UCSD-AML1 (cell line): ENCODE data around the gene CYS1.
"Not testable (repeated sequence)": the region's sequence is repeated elsewhere in the genome, so short reads cannot be mapped to it uniquely, and the experiment has no call there.

Experiments used
- DNase-seq: peaks from one replicate; lab custom pipeline; 2025; ENCODE audit not compliant: unreplicated experiment; lab: John Stamatoyannopoulos, UW

CYS1 gene

GRCh38 chr2:10079870-10080535 lies at the start of gene CYS1:
CYS1 (minus strand) TSS chr2:10080411; CDS start chr2:10080223, 188 bp downstream.
- no peak for DNase-seq

- DNase-seq: no peak
Measured at GRCh38 chr2:10129490-10129889, 49.3 kb upstream of the CYS1 start.

- no peak for DNase-seq
Measured at GRCh38 chr2:10128420-10128819, 48.2 kb upstream of the CYS1 start.

- no peak for DNase-seq
Measured at GRCh38 chr2:10126632-10127026, 46.4 kb upstream of the CYS1 start.

GRCh38 chr2:10125842-10126631 lies 45.8 kb upstream of the CYS1 start:
- DNase-seq: no peak

- DNase-seq: no peak
Measured at GRCh38 chr2:10124538-10125045, 44.4 kb upstream of the CYS1 start.

- DNase-seq: no peak
Measured at GRCh38 chr2:10123281-10123680, 43.1 kb upstream of the CYS1 start.

- DNase-seq: peak; percentile 88
Measured at GRCh38 chr2:10122500-10123280, 42.5 kb upstream of the CYS1 start, which contains the start of gene RRM2. RRM2 (plus strand) TSS chr2:10122739; CDS start chr2:10122799, 60 bp downstream.

GRCh38 chr2:10120877-10121574 lies 40.8 kb upstream of the CYS1 start:
- no peak for DNase-seq

GRCh38 chr2:10120158-10120876 lies 40.1 kb upstream of the CYS1 start:
- DNase-seq: peak; percentile 95

GRCh38 chr2:10119601-10120157 lies 39.5 kb upstream of the CYS1 start:
- no peak for DNase-seq

GRCh38 chr2:10119027-10119325 lies 38.8 kb upstream of the CYS1 start:
- no peak for DNase-seq

GRCh38 chr2:10109311-10109710 lies 29.1 kb upstream of the CYS1 start:
- DNase-seq: no peak

GRCh38 chr2:10104906-10105305 lies 24.7 kb upstream of the CYS1 start:
- DNase-seq: not testable (repeated sequence)

GRCh38 chr2:10103179-10103578 lies 23.0 kb upstream of the CYS1 start:
- no peak for DNase-seq

GRCh38 chr2:10101491-10101890 lies 21.3 kb upstream of the CYS1 start:
- DNase-seq: no peak

GRCh38 chr2:10097352-10098148 lies 17.3 kb upstream of the CYS1 start:
- DNase-seq: peak; percentile 51

- DNase-seq: no peak
Measured at GRCh38 chr2:10096641-10097040, 16.4 kb upstream of the CYS1 start.

GRCh38 chr2:10095175-10095574 lies 15.0 kb upstream of the CYS1 start:
- DNase-seq: no peak
